NB4 (cell line): ENCODE measurements around the gene ACOXL.

Experiments
- CTCF ChIP-seq: IDR thresholded peaks from one replicate; pipeline ENCODE4 v1.5.1; 2012; ENCODE audit warnings: low read depth, low read length
- MYC ChIP-seq: IDR thresholded peaks from 2 replicates; pipeline ENCODE4 v1.6.1; 2011; ENCODE audit warnings: low read depth, low read length
- POLR2A ChIP-seq: IDR thresholded peaks from 2 replicates; pipeline ENCODE4 v1.6.1; 2011; ENCODE audit warnings: mild to moderate bottlenecking; ENCODE audit not compliant: insufficient read length; ENCODE audit errors: extremely low read depth
- TF ChIP-seq, protein P1 (sequence below): IDR thresholded peaks from 2 replicates; pipeline ENCODE4 v1.6.1; 2011; ENCODE audit warnings: low read depth, low read length

DNA sequence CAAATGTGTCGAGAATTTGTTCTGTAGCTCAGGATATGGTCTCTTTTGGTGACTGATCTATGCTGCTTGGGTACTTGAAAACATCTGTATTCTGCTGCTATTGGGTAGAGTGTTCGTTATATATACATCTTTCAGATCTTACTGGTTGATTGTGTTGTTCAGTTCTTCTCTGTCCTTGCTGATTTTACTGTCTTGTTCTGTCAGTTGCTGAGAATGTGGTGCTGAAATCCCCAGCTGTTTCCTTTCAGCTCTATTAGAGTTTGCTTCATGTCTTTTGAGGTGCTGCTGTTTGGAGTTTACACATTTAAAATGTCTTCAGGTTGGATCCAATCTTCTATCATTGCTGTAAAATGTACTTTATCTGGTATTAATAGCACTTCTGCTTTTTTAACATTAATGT lies 401.2 kb downstream of the ACOXL start:
- TF ChIP-seq CTCF (no peak), POLR2A (no peak), MYC (no peak)
- TF ChIP-seq, protein P1, sequence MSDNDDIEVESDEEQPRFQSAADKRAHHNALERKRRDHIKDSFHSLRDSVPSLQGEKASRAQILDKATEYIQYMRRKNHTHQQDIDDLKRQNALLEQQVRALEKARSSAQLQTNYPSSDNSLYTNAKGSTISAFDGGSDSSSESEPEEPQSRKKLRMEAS: no peak
